ENCODE data around the gene TMPRSS6.
A peak's percentile ranks its signal among the peaks of the same experiment; 100 is the strongest.

Gene TMPRSS6

DNA sequence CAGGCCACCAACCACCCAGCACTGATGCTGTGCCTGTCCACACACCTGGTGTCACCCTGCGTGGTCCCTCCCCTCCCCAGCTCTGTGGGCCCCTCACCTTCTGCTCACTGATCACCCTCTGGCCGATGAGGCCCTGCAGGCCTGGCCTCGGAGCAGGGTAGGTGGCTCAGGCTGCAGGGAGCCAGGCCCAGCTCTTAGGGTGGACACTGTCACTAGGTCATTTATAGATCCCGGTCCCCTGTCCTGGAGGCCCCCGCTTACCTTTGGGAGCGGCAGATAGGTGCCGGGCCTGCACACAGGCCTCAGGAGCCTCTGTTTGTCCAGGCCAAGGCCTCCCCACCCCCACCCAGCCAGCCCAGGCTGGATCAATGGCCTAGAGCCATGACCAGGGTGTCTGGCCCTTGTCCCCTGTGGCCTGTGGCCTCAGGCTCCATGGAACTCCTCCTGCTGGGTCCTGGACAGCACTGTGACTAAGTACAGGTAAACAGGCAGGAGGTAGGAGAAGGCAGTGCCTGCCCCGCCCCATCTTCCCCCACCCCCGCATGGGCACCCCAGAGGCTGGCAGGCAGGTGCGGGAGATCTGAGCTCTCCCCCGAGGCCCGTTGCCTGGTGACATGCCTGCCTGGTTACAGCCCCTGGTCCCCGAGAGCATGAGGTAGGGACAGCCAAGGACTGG is at the start of gene TMPRSS6:
Gene TMPRSS6 (minus strand): TSS at position 472 of the 676 bp plus-strand sequence. CDS start 6,296 bp downstream, outside the sequence.
- no peak for DNase-seq

DNA sequence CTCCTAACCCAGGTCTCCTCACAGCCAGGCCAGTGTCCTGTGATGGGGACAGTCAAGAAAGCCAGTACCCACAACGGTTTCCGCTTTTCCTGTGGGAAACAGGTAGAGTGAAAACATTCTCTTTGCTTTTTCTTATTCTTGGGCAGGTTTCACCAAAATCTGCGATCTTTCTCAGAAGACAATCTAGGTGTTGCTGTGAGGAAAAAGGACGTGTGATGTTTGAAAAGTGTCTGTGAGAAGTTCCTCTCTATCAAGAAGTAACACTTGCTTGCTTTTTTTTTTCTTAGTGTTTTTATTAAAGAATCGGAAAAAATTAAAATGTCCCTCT is 49.4 kb upstream of the TMPRSS6 start:
- DNase-seq, result no peak

DNA sequence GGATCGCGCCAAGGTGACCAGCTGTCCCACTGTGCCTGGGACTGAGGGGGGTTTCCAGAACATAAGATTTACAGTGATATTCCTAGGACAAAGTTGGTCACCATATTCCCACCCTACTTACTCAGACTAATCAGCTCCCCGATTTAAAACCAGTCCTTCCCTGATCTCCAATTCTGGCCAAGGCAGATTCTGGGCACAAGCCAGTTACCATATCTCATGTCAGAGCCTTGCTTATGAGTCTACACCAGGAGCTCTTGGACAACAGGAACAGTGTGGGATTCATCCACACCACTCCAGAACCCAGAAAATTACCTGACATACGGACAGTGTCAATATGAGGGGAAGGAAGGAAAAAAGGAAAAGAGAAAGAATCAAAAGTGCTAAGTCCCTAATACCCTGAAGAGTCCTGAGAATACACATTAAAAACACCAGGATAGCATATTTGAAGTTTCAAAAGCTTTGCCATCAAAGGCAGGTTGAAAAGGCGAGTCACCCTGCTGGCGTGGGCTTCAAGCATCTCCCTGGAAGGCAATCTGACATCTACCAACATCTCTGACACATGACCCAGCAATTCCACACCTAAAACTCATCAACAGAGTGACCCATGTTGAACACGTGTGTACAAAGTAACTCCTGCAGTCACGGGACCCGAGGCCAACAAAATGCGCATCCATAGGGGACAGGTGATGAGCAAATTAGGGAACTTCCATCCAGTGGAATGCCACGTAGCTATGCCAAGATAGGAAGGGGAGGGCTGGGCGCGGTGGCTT is 48.2 kb upstream of the TMPRSS6 start:
- no peak for DNase-seq

DNA sequence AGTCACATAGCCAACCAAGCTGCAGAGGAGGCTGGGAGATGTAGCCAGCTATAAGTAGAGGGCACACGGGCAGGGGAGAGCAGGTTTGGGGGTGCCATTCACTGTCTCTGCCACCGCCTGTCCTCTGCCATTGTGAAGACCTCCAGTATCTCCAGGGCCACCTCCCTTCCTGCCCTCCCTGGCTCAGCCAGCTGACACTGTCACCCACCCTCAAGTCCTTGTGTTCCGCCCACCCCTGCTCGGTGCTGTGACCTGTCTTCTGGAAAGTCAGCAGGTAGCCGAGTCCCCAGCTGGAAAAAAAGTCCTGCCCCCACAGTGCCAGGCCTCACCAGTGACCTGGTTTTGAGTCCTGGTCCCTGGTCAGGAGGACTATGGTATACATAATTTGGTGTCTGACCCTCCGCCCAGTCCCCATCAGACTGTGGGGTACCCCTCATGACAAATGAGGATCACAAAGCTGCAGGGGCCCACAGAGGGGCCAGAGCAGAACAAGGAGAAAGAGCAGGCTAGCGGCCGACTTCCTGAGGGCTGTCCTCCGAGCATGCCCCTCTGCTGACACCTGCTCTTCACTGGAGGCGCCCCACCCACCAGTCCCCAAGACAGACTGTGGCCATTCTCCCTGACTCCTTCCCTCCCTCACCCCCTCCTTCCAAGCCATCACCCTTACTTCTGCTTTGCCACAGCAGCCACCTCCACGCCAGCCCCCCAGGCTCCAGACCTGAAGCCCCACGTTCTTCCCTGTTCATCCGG is 47.3 kb upstream of the TMPRSS6 start:
- DNase-seq, result no peak

DNA sequence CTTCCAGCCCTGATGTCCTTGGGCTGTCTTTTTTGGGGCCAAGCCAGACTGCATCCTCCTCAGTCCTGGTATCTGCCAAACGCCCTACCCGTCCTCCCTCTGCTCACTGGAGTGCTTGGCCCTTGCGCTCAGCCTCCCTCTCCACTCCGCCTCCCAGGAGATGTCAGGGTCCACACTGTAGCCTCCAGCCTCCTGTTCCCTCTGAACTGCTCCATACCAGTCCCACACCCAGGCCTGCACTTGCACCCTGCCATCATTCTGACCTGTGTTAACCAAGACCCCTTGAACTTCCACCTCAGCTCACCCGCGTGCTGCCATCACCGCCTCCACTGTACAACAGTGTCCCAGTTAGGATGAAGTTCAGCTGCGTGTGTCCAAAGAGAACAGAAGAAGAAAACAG is 46.5 kb upstream of the TMPRSS6 start:
- no peak for DNase-seq

DNA sequence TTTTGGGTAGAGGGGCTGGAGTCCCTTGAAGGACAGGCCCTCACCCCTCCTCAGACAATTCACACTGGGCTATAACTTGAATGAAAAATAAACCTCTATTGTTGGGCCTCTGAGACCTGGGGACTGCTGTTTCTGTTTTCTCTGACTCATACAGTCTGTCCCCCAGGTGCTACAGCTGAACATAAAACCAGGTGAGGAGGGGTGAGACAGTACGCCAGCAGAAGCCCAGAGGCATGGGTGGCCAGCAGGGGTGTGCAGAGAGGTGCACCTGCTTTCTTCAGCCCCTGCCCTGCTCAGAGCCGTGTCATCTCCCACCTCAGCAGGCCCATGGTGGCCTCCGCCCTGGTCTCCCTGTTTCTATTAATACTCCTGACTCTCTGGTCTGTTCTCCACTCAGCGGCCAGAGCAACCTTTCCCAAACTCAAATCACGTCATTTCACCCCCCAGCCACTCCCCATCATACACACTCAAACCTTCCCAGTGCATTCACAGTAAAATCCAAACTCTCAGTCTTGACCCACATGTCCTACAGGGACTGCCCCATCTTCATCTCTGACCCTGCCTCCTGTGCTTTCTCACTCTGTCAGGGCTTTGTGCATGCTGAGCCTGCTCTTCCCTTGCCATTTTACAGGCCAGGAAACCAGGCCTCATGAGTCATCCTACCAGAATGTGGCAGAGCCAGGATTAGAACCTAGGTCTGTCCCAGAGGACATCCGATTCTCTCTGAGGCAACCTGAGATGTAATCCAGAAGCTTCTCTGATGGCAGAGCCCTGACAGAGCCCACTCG is 45.6 kb upstream of the TMPRSS6 start:
- DNase-seq, result no peak

DNA sequence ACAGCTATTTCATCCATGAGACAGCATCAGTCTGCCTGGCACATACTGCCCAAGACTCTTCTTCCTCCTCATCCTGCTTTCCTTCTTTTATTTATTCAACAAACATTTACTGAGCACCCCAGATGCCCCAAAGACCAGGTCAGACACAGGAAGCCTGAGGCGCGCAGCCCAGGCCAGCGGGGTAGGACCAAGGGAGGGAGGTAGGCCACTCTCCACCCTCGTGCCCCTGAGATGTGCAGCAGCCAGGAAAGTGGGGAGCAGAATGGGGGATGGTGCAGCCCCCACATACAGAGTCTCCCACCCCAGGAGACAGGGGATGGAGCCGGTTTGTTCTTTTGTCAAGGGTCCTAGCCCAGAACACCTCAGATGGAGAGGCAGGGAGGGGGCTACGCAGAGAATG is 44.4 kb upstream of the TMPRSS6 start:
- no peak for DNase-seq

DNA sequence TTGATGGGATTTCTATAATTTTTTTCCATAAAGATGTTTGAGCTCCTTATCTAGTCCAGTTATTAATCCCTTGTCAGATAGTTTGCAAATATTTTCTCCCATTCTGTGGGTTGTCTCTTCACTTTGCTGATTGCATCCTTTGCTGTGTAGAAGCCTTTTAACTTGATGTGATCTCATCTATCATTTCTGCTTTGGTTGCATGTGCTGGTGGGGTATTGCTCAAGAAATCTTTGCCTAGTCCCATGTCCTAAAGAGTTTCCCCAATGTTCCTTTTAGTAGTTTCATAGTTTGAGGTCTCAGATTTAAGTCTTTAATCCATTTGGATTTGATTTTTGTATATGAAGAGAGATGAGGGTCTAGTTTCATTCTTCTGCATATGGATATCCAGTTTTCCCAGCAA is 41.9 kb upstream of the TMPRSS6 start:
- no peak for DNase-seq

DNA sequence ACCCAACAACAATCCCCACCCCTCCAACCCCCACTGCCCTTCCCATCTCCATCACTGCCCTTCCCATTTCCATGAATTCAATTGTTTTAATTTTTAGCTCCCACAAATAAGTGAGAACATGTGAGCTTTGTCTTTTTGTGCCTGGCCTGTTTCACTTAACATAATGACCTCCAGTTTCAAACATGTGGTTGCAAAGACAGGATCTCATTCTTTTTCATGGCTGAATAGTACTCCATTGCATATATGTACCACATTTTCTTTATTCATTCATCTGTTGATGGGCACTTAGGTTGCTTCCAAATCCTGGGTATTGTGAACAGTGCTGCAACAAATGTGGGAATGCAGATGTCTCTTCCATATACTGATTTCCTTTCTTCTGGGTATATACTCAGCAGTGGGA is 41.2 kb upstream of the TMPRSS6 start:
- DNase-seq, result no peak

DNA sequence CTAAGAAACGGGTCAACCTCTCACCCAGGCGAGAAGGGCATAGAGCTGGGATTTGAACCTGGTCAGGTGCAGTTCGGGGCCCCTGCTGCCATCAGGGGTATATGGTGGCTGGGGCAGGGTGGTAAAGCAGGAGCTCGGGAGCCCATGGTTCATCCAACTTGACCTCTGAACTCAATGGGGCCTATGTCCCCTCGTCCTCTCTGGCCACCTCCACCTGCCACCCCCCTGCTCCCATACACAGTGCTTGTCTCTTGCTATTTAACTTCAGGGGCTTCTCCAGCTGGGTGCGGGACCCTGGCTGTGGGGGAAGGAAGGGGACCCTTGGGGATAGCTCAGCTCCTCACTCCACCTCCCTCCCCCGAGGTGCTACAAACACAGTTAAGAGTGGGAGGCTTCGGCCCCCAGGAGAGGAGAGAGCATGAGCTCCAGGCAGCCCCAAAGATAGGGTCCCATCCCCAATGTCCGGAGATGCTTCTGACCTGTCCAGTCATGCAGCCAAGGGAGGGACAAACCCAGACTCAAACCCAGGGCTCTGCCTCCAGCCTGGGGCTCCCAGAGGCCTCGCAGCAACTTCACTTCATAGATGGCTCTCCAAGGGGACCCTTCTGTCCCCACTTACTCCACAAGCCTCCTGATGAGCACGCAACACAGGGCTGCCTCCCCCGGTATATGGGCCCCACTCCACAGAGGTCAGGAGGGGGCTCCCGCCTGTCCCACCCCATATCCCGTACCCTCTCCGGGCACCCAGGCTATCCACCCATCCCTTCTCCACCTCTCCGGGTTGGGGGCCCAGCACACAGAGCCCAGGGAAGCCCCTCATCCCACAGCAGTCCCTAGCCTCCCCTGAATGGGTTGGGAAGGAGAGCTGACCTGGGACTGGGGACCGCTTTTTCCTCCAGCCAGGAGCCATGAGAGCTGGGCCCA is 39.5 kb upstream of the TMPRSS6 start:
- no peak for DNase-seq

DNA sequence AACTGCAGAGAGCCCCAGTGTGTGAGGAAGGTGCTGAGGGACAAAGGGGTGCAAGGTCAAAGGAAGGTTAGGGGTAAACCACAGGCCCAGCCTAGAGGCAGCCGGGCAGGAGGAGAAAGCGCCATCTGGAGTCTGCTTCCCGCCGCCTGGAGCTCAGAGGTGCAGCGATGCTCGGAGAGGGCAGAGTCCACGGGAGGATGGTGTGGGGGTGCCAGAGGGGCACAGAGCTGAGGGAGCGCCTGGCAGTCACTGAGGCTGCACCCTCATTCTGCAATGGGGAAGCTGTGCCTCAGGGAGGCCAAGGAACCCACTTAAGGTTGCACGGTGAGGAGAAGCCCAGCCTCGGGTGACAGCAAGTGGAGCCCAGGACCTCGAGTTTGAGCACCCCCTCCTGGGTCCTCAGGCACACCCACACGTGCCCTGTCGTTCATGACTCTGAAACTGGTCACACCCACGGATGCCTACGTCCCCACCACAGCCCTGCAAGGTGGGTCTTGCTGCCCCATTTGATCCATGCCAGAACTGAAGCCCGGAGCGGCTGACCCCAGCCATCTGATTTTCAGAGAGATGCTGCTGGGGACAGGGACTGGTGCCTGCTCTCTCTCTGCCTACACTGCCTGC is 38.6 kb upstream of the TMPRSS6 start:
- peak; percentile 25 to 60 for DNase-seq

DNA sequence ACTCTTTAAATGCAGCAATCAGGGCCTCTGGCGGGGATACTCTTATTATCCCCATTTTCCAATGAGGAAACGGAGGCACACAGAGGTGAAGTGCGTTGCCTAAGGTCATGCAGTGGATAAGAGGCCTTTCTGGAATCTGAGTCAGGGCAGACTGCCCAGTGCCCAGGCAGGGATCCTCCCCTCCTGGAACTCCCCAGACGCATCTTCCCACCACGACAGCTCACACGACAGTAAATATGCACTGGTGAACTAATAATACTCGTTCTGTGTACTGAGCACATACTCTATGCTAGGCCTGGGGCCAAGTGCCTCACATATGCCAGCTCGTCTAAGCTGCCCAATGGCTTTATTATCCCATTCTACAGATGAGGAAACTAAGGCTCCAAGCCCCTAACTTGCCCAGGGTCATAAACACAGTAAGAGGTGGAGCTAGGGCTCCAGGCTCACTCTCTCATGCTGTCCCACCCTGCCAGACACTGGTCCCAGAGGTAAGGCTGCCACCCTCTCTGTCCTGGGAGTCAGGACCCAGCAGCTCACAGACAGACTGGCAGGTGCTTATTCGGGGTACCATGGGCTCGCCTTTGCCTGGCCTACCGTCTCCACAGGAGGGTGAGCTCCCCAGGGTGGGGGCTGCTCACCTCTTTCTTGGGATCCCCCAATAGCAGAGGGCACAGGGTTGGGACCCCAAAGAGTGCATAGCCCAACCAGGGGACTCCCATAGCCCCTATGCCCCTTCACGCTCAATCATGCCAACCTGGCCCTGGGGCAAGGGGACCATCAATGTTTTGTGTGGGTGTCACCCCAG is 37.9 kb upstream of the TMPRSS6 start:
- DNase-seq, result peak in 1 of 2 donors; percentile 44

DNA sequence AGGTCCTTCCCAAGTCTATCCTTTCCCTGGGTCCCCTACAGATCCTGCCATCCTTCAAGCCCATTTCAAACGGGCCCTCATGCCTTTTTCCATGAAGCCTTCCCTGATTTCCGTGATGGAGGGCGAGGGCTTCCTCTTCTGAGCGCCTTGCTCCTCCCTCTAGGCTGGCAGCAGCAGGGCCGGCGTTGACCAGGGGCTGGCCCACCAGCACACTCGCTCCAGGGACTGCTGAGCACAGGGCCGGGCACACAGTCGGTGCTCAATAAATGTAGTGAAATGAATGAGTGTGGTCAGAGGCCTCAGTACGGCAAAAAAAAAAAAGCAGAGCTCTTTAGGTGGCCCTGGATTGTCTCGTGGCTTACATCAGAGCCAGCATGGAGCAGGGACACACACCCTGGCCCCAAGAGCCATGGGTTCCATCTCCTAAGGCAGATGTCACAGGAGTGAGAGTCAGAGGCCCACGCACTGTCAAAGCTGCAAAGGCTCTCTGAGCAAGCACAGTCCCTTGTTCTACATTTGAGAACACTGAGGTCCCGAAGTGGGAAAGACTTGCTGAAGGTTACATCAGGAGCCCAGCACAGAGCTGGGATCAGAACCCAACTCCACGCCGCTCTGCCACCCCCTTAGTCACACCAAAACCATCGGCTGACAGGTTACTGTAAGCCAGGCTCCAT is 37.1 kb upstream of the TMPRSS6 start:
- no peak for DNase-seq

DNA sequence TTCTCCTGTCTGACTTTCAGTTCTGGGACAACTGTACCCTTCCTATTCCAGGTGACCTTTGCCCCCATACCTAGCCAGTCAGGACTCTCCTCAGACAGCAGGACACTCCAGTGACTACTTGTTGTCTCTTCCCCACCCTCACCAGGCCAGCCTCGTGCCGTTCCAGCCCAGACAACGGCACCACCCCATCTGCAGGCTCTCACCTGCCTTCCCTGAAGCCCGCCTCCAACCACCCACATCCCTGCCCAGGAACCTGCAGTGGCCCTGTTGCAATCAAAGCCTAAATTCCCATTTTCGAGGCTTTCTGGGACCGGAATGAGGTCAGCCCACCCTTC is 36.5 kb upstream of the TMPRSS6 start:
- DNase-seq, result no peak

DNA sequence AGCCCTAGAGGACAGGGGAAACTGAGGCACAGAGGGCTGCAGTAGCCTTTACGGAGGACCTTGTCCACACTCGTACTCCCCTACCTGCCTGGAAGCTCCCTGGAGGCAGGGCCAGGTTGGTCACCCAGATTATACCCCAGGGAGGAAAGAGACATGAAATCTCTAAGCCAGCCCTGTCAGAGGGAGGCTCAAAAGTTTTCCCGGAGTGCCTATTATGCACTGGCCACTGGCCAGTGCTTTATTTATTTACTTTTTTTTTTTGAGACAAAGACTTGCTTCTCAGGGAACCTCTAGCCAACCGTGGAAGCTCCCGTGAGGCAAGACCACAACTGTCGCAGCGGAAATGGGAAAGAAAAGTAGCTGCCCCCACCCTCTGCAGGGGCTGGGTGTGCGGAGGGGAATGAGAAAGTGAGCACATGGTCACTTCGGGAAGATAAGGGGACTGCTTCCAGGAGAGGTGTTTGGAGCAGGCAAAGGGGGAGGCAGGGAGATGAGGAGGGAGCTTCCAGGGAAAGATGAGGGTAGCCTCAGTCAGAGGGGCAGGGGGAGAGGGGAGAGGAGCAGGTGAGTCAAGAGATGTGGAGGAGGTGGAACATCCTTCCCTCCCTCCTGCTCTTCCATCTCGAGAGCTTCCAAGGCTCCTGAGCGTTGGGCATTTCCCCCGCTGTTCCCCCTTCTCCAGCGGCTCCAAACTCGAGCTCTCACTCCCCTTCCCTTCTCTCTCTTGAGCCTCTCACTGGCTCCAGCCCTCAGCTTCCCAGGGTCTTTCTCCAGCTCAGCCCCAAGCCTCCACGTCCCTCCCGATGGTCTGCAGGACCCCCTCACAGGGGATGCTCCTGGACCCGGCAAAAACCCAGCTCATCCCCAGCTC is 35.9 kb upstream of the TMPRSS6 start:
- no peak for DNase-seq

DNA sequence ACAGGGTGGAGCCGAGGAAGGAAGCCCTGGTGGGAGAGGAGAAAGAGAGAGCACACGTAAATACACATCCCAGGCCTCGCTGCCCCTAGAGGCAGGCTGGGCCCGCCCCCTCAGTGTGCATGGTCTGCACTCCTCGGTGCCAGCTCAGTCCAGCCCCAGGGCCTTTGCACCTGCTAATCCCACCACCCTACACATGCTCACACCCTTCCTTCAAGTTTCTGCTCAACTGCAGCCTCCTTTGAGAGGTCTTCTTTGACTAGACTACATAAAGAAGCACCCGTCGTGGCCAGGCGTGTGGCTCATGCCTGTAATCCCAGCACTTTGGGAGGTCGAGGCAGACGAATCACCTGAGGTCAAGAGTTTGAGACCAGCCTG is 34.7 kb upstream of the TMPRSS6 start:
- no peak for DNase-seq

DNA sequence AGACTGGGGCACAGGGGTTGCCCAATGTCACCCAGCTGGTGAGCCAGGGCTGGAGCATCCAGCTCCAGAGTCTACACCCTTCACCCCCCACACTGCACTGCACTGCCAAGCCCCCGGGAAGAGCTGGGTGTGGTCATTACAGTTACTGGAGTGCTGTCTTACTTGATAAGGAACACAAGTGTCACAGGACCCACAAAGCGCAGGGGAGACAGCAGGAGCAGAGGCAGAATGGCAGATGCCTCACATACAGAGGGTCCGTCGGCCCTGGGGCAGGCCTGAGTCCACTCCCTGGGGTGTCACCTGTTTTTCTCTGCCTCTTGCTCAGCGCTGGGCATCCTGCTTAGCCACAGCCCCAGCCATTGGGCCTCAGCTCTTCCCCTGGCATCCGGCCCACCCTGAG is 32.5 kb upstream of the TMPRSS6 start:
- no peak for DNase-seq

DNA sequence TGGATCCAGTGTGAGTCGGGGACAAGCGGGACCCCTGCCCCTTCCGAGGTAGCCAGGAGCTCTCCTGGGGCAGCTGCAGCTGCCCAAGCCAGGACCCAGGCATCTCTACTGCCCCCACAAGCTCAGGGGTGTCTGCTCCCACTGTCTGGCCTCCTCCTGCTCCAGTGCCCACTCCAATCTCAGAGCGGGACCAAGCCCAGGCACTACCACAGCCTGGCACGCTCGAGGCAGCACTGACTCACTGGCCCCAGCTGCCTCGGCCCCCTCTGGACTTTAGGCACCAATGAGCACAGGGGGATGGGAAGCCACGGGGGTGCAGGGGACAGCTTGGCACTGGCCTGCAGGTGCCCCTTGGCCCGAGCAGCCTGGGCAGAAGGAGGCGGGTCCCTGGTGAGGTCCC is 32.0 kb upstream of the TMPRSS6 start:
- DNase-seq, result no peak

DNA sequence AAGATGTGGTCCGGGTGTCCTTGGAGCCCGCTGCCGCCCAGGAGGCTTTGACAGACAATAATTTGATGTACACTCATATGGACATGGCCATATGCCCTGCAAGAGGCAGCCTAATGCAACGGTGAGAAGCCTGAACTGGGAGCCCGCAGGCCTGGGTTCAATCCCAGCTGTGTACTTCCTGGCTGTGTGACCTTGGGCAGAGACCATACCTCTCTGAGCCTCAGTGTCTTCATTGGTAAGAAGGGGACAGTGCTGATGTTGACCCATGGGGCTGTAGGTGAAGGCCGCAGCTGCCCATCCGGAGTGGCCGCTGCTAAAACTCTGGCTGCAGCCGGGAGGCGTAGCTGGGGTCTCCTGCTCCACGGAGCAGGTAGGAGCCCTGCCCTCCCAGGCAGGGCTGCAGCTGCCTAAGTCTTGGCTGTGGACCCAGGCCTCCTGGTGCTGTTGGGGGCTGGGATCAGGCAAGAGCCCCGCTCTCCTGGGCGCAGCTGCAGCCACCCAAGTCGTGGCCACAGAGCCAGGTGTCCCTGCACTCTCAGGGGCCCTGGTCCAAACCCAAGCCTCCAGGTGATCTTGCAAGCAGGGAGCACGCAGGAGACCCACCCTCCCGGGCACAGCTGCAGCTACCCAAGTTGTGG is 31.3 kb upstream of the TMPRSS6 start:
- no peak for DNase-seq

All from CD4-positive, alpha-beta T cell treated with Interferon alpha-2 for 1 hour (primary cell).